GM06990 (cell line): ENCODE data around the gene WDR45.

Experiments used
- DNase-seq: peaks from one replicate; pipeline ENCODE4 v3.0.0-alpha.2; 2011; ENCODE audit not compliant: insufficient read length; ENCODE audit errors: extremely low read depth
- H3K27me3 ChIP-seq: replicated peaks from 2 replicates; pipeline ENCODE4 v1.6.0; 2011; ENCODE audit warnings: low read length; ENCODE audit not compliant: control insufficient read depth, insufficient read depth
- H3K36me3 ChIP-seq: 2 replicates; pipeline ENCODE4 v1.5.1; 2011; ENCODE audit warnings: low read length; ENCODE audit not compliant: control insufficient read depth, insufficient read depth
- H3K4me3 ChIP-seq: replicated peaks from 2 replicates; pipeline ENCODE4 v1.5.1; 2011; ENCODE audit warnings: low read depth, mild to moderate bottlenecking, control low read depth, low read length
- TF ChIP-seq, protein P1 (sequence below): IDR thresholded peaks from 2 replicates; pipeline ENCODE4 v1.5.1; 2011; ENCODE audit warnings: low read length, control low read depth, mild to moderate bottlenecking, inconsistent platforms; ENCODE audit not compliant: insufficient read depth, poor library complexity, severe bottlenecking

The WDR45 gene

DNA sequence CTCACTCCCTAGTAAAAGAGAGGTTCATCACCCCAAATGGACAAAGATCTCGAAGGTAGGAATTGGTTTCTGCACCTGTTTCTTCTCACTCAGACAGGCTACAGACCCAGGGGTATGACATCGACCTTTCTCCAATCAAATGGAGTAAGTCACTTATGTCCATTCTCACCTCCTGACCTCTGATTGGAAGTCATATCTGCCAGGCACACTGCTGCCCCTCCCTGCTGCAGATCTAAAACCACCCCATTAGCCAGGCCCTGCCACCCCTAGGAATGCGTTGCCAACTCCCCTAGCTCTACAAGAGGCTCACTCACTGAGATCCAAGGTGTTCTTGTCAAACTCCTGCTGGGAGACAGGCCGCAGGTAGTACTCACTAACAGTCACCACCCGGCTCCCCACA lies 37.0 kb upstream of the WDR45 start:
- H3K36me3 ChIP-seq = peaks cover 11% of the 10 kb centered on the region
- TF ChIP-seq, protein P1, sequence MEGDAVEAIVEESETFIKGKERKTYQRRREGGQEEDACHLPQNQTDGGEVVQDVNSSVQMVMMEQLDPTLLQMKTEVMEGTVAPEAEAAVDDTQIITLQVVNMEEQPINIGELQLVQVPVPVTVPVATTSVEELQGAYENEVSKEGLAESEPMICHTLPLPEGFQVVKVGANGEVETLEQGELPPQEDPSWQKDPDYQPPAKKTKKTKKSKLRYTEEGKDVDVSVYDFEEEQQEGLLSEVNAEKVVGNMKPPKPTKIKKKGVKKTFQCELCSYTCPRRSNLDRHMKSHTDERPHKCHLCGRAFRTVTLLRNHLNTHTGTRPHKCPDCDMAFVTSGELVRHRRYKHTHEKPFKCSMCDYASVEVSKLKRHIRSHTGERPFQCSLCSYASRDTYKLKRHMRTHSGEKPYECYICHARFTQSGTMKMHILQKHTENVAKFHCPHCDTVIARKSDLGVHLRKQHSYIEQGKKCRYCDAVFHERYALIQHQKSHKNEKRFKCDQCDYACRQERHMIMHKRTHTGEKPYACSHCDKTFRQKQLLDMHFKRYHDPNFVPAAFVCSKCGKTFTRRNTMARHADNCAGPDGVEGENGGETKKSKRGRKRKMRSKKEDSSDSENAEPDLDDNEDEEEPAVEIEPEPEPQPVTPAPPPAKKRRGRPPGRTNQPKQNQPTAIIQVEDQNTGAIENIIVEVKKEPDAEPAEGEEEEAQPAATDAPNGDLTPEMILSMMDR = no peak

DNA sequence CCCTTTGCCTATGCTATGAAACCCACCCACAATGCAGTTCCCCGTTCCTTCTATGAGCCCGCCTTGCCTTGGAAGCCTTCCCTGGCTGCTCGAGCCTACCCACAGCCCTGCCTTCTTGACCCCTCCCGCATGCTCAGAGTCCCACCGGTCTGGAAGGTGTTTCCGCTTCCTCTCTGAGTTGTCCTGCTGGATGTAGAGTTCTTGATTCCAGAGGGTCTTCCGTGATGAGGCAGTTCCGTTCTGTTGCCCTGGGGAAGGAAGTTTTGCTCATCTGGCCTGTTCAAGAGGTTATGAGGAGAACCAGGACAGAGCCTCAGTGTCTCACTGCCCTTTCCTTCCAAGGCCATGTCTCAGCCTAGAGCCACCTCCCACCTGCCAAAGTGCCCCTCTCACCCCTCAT lies 36.4 kb upstream of the WDR45 start:
- TF ChIP-seq, protein P1 = no peak
- Histone ChIP-seq H3K36me3 (peaks cover 11% of the 10 kb centered on the region), H3K27me3 (no peaks in the 10 kb centered on the region)

More for the DNA sequence above, 37.0 kb upstream of the WDR45 start:
- no peaks in the 10 kb centered on the region for H3K27me3 ChIP-seq
- no peak for DNase-seq
- H3K4me3 ChIP-seq = no peak overlapping the region

DNA sequence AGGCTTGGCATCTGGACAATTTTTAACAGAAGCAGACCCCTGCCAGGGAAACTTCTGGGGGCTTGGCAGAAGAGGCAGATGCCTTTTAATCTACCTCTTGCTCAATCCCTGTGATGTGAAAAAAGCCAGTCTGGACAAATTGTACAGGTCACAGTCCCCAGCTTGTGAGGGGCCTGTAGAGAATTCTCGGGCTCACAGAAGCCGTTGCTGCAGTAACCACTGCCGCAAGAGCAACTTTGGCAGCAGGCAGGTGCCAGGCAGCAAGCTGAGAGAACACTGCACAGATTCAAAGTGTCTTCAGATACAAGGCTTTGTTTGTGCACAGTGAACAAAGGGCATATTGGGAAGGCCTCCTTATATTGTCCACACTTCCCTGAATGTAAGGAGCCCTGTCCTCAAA lies 32.1 kb upstream of the WDR45 start:
- H3K27me3 ChIP-seq = no peaks in the 10 kb centered on the region
- peaks cover 6% of the 10 kb centered on the region for H3K36me3 ChIP-seq
- H3K4me3 ChIP-seq = no peak overlapping the region
- no peak for DNase-seq
- TF ChIP-seq, protein P1 = no peak

More for the DNA sequence above, 36.4 kb upstream of the WDR45 start:
- DNase-seq = no peak
- no peak overlapping the region for H3K4me3 ChIP-seq

DNA sequence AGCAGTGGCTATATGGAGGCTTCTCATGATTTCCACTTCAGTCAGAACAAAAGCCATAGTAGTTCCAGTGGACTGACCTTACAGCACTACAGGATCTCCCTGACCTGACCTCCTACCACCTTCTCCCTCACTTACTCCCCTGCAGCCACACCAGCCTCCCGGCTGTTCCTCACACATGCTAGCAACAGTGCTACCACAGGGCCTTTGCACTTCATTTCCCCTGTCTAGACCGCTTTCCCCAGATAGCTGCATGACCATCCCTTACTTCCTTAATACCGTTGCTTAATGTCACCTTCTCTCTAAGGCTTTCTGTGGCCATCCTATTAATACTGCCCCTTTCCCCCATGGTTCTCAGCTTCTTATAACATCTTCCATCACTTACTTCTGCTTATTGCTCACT lies 30.7 kb upstream of the WDR45 start:
- TF ChIP-seq, protein P1 = no peak
- no peaks in the 10 kb centered on the region for H3K27me3 ChIP-seq
- H3K4me3 ChIP-seq = no peak overlapping the region
- peaks cover 4% of the 10 kb centered on the region; the same call in 1 of the 2 replicates for H3K36me3 ChIP-seq
- no peak for DNase-seq

DNA sequence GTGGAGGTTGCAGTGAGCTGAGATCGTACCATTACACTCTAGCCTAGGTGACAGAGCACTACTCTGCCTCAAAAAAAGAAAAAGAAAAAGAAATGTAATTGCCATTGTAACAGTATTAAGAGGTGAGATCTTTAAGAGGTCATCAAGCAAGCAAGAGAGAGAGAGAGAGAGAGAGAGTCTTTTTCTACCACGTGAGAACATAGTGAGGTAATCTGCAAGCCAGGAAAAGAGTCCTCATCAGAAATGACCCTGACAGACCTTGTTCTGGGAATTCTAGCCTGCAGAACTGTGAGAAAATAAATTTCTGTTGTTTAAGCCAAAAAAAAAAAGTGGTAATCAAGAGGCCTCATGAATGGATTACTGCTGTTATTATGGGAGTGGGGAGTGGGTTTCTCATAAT lies 29.0 kb upstream of the WDR45 start:
- peaks cover 2% of the 10 kb centered on the region; the same call in 1 of the 2 replicates for H3K36me3 ChIP-seq
- H3K4me3 ChIP-seq = no peak overlapping the region
- no peaks in the 10 kb centered on the region for H3K27me3 ChIP-seq
- TF ChIP-seq, protein P1 = no peak
- DNase-seq = no peak

DNA sequence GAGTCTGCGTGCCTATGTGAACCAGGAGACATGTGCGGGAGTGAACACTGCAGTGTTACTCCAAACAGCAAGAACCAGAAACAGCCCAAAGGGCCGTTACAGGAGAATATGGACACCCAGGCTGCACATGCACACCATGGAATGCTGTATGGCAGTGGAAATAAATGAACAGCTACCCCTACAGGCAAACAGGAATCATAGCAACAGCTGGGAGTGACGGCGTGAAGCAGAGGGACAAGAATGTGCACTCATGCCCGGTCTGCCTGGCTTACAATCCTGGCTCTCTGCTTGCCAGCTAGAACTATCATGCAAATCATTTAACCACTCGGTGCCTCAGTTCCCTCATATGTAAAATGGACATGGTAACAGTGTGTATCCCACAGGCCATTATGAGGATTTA lies 27.2 kb upstream of the WDR45 start:
- DNase-seq = no peak
- no peaks in the 10 kb centered on the region for H3K27me3 ChIP-seq
- TF ChIP-seq, protein P1 = peak; percentile 23

More for the DNA sequence above, 27.2 kb upstream of the WDR45 start:
- H3K36me3 ChIP-seq = no peaks in the 10 kb centered on the region; the same call in 1 of the 2 replicates
- H3K4me3 ChIP-seq = no peak overlapping the region
